K562 (cell line): ENCODE data around the gene KRTAP5-1. TPM values are rescaled to one million over a fixed set of nuclear protein-coding genes. Genes with fewer than 3 reads are reported as not detected.

Experiments used
- ATAC-seq: fragments of 200-7000 bp; cut with Tn5 transposase; 3 replicates; pipeline ENCODE4 v1.9.1; 2020; ENCODE audit warnings: moderate library complexity
- BruUV-seq: library from RNA; stranded (reverse); fragments of 400-500 nt; replicated peaks from 2 replicates; lab custom pipeline; 2021; lab: Mats Ljungman, UMichigan
- CTCF ChIA-PET: fragments of 300-600 bp; formaldehyde crosslinking; extraction: SDS; loops from one replicate; lab custom pipeline; 2021; ENCODE audit warnings: low intra/inter-chr PET ratio; lab: Yijun Ruan, JAX
- POLR2A ChIA-PET: fragments of 300-600, 350-650 bp; sonication (Branson Sonifier 250); formaldehyde crosslinking; extraction: SDS; loops from one replicate; lab custom pipeline; 2021; ENCODE audit warnings: antibody characterized with exemption, inconsistent platforms; lab: Yijun Ruan, JAX
- DNase-seq, 4 experiments: peaks; one replicate each; pipeline versions ENCODE4 v3.0.0 to v3.0.0-alpha.2; 2011 to 2018; ENCODE audit warnings: low spot score in 3 of 4, mixed read lengths in 3 of 4; ENCODE audit errors: extremely low read depth in 1 of 4
- FAIRE-seq: peaks from 2 replicates; lab custom pipeline; 2011; peaks lifted over from hg19 to GRCh38; lab: Jason Lieb, UNC
- H2AFZ ChIP-seq: 2 replicates; pipeline ENCODE4 v1.6.0; 2011; ENCODE audit warnings: low read depth, low read length, control low read depth, inconsistent platforms
- H3K27ac ChIP-seq: fragments of 200-600 bp; 3 replicates; pipeline ENCODE4 v1.8.0; 2011; ENCODE audit warnings: low read depth, mild to moderate bottlenecking, control low read depth, inconsistent platforms, low read length, moderate library complexity, mixed read lengths; ENCODE audit errors: extremely low read depth
- H3K27me3 ChIP-seq, 2 experiments: fragments of 300-600 bp in 1 of 2; 2 replicates in 1 of 2; 3 replicates in 1 of 2; pipeline versions ENCODE4 v1.6.0 to v1.8.0; 2011; ENCODE audit warnings: inconsistent platforms in 2 of 2, low read length in 2 of 2, mild to moderate bottlenecking in 1 of 2, mixed read lengths in 1 of 2, moderate library complexity in 1 of 2; ENCODE audit not compliant: control insufficient read depth in 2 of 2, insufficient read depth in 2 of 2
- H3K36me3 ChIP-seq: fragments of 300-600 bp; 3 replicates; pipeline ENCODE4 v1.8.0; 2011; ENCODE audit warnings: mild to moderate bottlenecking, low read length, inconsistent platforms; ENCODE audit not compliant: control insufficient read depth, insufficient read depth
- H3K4me1 ChIP-seq, 2 experiments: fragments of 200-600 bp in 1 of 2; replicated peaks in 1 of 2; 2 replicates in 1 of 2; 3 replicates in 1 of 2; pipeline versions ENCODE4 v1.5.1 to v1.8.0; 2011; ENCODE audit warnings: inconsistent platforms in 2 of 2, low read length in 2 of 2, mild to moderate bottlenecking in 1 of 2, mixed read lengths in 1 of 2, moderate library complexity in 1 of 2; ENCODE audit not compliant: control insufficient read depth in 2 of 2, insufficient read depth in 2 of 2
- H3K4me2 ChIP-seq: 2 replicates; pipeline ENCODE4 v1.6.1; 2011; ENCODE audit warnings: low read length, control low read depth, inconsistent platforms, mixed read lengths; ENCODE audit not compliant: insufficient read depth
- H3K4me3 ChIP-seq: fragments of 200-600 bp; sonication (generic), shearing (Covaris generic); 2 replicates; pipeline ENCODE4 v1.5.1; 2016; ENCODE audit warnings: control low read depth, inconsistent platforms
- H3K79me2 ChIP-seq: fragments of 200-600 bp; 3 replicates; pipeline ENCODE4 v1.8.0; 2011; ENCODE audit warnings: low read length, inconsistent platforms; ENCODE audit not compliant: control insufficient read depth, insufficient read depth
- H3K9ac ChIP-seq, 2 experiments: 2 replicates each; pipeline versions ENCODE4 v1.6.0 to v1.6.1; 2011; ENCODE audit warnings: low read depth in 2 of 2, low read length in 2 of 2, control low read depth in 1 of 2, inconsistent platforms in 1 of 2, mild to moderate bottlenecking in 1 of 2, mixed read lengths in 1 of 2; ENCODE audit not compliant: insufficient read depth in 1 of 2
- H3K9me1 ChIP-seq: one replicate; pipeline ENCODE4 v1.6.0; 2011; ENCODE audit warnings: inconsistent platforms, mild to moderate bottlenecking, low read length, moderate library complexity; ENCODE audit not compliant: control insufficient read depth, insufficient read depth
- H3K9me3 ChIP-seq: replicated peaks from 2 replicates; pipeline ENCODE4 v1.5.1; 2011; ENCODE audit warnings: low read depth, low read length, inconsistent platforms; ENCODE audit not compliant: control insufficient read depth, insufficient read depth
- H4K20me1 ChIP-seq: replicated peaks from 2 replicates; pipeline ENCODE4 v1.6.1; 2011; ENCODE audit warnings: low read length, inconsistent platforms, mixed read lengths; ENCODE audit not compliant: control insufficient read depth, insufficient read depth
- CBFA2T3 ChIP-seq: fragments of 450-650 bp; IDR thresholded peaks from 2 replicates; pipeline ENCODE4 v1.6.1; 2017
- CBX1 ChIP-seq: sonication (generic); IDR thresholded peaks from 2 replicates; pipeline ENCODE4 v1.6.1; 2016; ENCODE audit warnings: antibody characterized with exemption, low read depth, mild to moderate bottlenecking
- CHCHD3 ChIP-seq: fragments of 250-450 bp; sonication (Bioruptor Pico); IDR thresholded peaks from 2 replicates; pipeline ENCODE4 v2.1.2; 2022; ENCODE audit warnings: mild to moderate bottlenecking
- FOXK2 ChIP-seq, 2 experiments: fragments of 450-650 bp; IDR thresholded peaks in 1 of 2; conservative IDR thresholded peaks in 1 of 2; 2 replicates each; pipeline ENCODE4 v1.6.1; 2016; ENCODE audit warnings: low read depth in 2 of 2, mild to moderate bottlenecking in 1 of 2
- MCM2 ChIP-seq: fragments of 450-650 bp; IDR thresholded peaks from 2 replicates; pipeline ENCODE4 v1.6.1; 2017; ENCODE audit warnings: low read depth, mild to moderate bottlenecking
- MGA ChIP-seq: fragments of 450-650 bp; IDR thresholded peaks from 2 replicates; pipeline ENCODE4 v1.6.1; 2016; ENCODE audit warnings: mild to moderate bottlenecking, moderate library complexity
- PML ChIP-seq: IDR thresholded peaks from 2 replicates; pipeline ENCODE4 v1.6.1; 2012; ENCODE audit warnings: low read length, inconsistent platforms
- SAFB ChIP-seq: fragments of 200-400 bp; formaldehyde crosslinking; IDR thresholded peaks from 2 replicates; pipeline ENCODE4 v1.6.1; 2017; ENCODE audit warnings: low read depth, low read length, borderline replicate concordance
- SIN3B ChIP-seq: fragments of 450-650 bp; IDR thresholded peaks from 2 replicates; pipeline ENCODE4 v1.6.1; 2017; ENCODE audit warnings: low read depth, mild to moderate bottlenecking, moderate library complexity
- ZNF133 ChIP-seq: fragments of 250-450 bp; sonication (Bioruptor Pico); IDR thresholded peaks from 2 replicates; pipeline ENCODE4 v1.4.0; 2020; ENCODE audit warnings: mild to moderate bottlenecking
- ZNF140 ChIP-seq: fragments of 250-450 bp; sonication (Bioruptor Pico); IDR thresholded peaks from 2 replicates; pipeline ENCODE4 v1.8.0; 2021; ENCODE audit warnings: moderate library complexity, mild to moderate bottlenecking, inconsistent platforms
- ZNF197 ChIP-seq: fragments of 200-800 bp; sonication (Bioruptor generic); IDR thresholded peaks from 2 replicates; pipeline ENCODE4 v1.6.1; 2016; ENCODE audit warnings: low read depth, missing genetic modification characterization, missing compliant biosample characterization
- ZNF347 ChIP-seq: fragments of 450-650 bp; formaldehyde crosslinking; IDR thresholded peaks from 2 replicates; pipeline ENCODE4 v1.4.0; 2020; ENCODE audit warnings: low read depth, mild to moderate bottlenecking, moderate library complexity
- WGBS: fragments of 100-300 bp; shearing (Covaris generic); methylation state at CpG from one replicate; pipeline ENCODE4 v1.1.6; 2016; ENCODE audit warnings: low coverage, mixed read lengths; ENCODE audit not compliant: insufficient coverage; ENCODE audit errors: missing lambda C conversion rate; 5-methylcytosine and 5-hydroxymethylcytosine counted together
- in situ Hi-C: fragments of 300-500 bp; cut with MboI; formaldehyde crosslinking; loops from 4 replicates; pipeline ENCODE4 v1.15.0; 2018; ENCODE audit warnings: inconsistent platforms, mixed read lengths
- intact Hi-C: fragments of 100-400 bp; cut with micrococcal nuclease; formaldehyde crosslinking; loops from 2 replicates; pipeline ENCODE4 v1.14.2; 2022
- polyA plus RNA-seq, 8 experiments: library from polyadenylated mRNA; depleted of rRNA in 4 of 8; stranded (reverse) in 5 of 8; unstranded in 3 of 8; fragments of >200 nt; fragmentation: Nextera tagmentation in 2 of 8; fragmentation: Illumina TruSeq in 1 of 8; extraction: Ambion mirVana in 2 of 8; extraction: Trizol in 1 of 8; gene quantifications; 2 replicates each; pipeline versions ENCODE4 v1.2.1 to v1.2.3, GENCODE V29; 2011 to 2014; ENCODE audit warnings: inconsistent platforms in 1 of 8, missing spikeins in 1 of 8
- total RNA-seq, 7 experiments: library from RNA; depleted of rRNA in 6 of 7; stranded (reverse); fragments of >200 nt in 6 of 7; fragmentation: Illumina TruSeq in 2 of 7; extraction: Trizol in 2 of 7; gene quantifications; 2 replicates each; pipeline versions ENCODE4 v1.2.1 to v1.2.3, GENCODE V29; 2011 to 2021; ENCODE audit warnings: low replicate concordance in 1 of 7

Gene KRTAP5-1
- total and polyA plus RNA-seq, 9 of the 15 experiments (the other 6 are each of a cell fraction or from before 2014, with no cell fraction given): not detected

- H3K79me2 ChIP-seq: no peaks in the 10 kb centered on the region
- peaks cover 25 to 64% of the 10 kb centered on the region in 2 experiments for H3K27me3 ChIP-seq
- no peaks in the 10 kb centered on the region for H3K9me3 ChIP-seq
- no peak overlapping the region for H3K27ac ChIP-seq
- no peaks in the 10 kb centered on the region for H3K36me3 ChIP-seq
- no peak for ATAC-seq
- ChIA-PET CTCF (no interaction called here), POLR2A (no interaction called here)
- intact Hi-C loops (no loop called here), in situ Hi-C loops (loop anchor here (5.0 kb wide), 1 partner anchor 33 kb away; no protein-coding TSS in a partner anchor)
- no peak overlapping the region for H3K4me2 ChIP-seq
- H3K4me1 ChIP-seq: peaks cover 0 to 5% of the 10 kb centered on the region in 2 experiments; a peak in 1 of 5 replicates
- H2AFZ ChIP-seq: no peak overlapping the region
- H3K9ac ChIP-seq: no peak overlapping the region
- peaks cover 4% of the 10 kb centered on the region for H3K9me1 ChIP-seq
- no TSS peak for BruUV-seq
- FAIRE-seq: no peak
- H4K20me1 ChIP-seq: peaks cover under 1% of the 10 kb centered on the region; the same call in 1 of the 2 replicates
- H3K4me3 ChIP-seq: no peak overlapping the region
- DNase-seq: no peak
- WGBS: 0% methylated on average over 13 of the region's 13 CpGs
- TF ChIP-seq PML: no peak
- no peak for TF ChIP-seq ZNF347 (CRISPR knock-in tag)
- TF ChIP-seq MCM2: no peak
- no peak for TF ChIP-seq ZNF197 (CRISPR knock-in tag)
- no peak for TF ChIP-seq ZNF140
- TF ChIP-seq SAFB: no peak
- TF ChIP-seq CBFA2T3: no peak
- no peak for TF ChIP-seq CBX1
- TF ChIP-seq CHCHD3 (CRISPR knock-in tag): no peak
- no peak for TF ChIP-seq MGA
- TF ChIP-seq FOXK2 (conservative IDR thresholded peaks at IDR 0.05 in 1 of 2, IDR thresholded peaks at IDR 0.05 in 1 of 2; ENCODE audit: low read depth in 2 of 2): no peak
- TF ChIP-seq ZNF133 (CRISPR knock-in tag): no peak
- no peak for TF ChIP-seq SIN3B
Measured at GRCh38 chr11:1625541-1625940, 40.5 kb upstream of the KRTAP5-1 start.
